Stimulated activated CD4-positive, alpha-beta T cell treated with anti-CD3 and anti-CD28 coated beads, Interleukin-2, amount 100 ng/mL, for 24 hours (primary cell): ENCODE measurements around the gene WHRN.

ENCODE experiments used
- DNase-seq, 2 donors: peaks; one replicate each; pipeline ENCODE4 v3.0.0-alpha.2; 2020

The WHRN gene

GRCh38 chr9:114414346-114414745 lies 90.9 kb downstream of the WHRN start:
- DNase-seq = no peak

DNA sequence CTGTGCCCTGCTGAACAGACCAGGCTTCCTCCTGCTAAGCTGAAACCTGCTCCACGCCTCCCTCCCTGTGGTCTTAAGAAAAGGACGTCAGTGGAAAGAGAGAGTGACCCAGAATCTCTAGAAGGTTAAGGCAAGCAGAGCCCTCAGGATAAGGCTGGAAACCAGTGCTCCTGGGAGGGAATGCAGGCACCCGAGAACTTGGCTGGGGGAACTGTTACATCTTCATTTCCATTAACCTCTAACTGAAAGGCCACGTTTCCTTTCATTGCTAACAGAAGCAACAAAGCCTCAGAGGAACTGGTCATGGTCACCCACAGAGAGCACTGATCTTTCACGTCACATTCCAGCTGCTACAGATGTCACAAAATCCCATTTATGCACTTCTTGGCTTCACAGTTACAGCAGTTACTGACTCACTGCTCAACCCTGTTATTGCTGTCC lies 91.4 kb downstream of the WHRN start:
- DNase-seq = no peak

DNA sequence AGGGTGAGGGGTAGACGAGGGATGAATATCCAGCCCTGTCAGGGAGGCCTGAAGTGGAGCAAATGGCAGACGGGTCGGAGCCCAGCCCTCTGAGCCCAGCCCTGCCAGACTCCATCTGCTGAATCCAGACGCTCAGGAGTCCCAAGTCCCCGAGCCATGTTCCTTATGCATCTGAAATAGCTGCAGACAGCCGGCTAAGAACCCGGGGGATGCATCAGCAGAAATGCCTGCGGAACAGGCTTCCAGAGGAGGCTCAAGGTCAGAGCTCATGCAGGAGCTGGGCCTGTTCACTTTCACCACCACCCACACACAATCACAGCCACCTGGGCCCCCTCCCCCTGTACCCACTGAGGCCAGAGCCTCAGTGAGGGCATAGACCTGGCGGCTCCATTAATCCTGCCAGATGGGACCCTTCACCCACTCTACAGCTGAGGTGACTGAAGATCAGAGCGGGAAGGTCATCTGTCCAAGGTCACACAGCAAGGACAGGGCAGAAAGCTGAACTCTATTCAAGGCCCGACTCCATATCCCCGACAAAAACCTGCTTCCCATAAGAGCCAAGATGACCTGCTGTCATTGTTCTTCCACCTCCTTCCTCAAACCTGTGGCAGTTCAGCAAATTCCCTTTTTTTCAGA lies 93.1 kb downstream of the WHRN start:
- DNase-seq = no peak

GRCh38 chr9:114411452-114411851 lies 93.8 kb downstream of the WHRN start:
- DNase-seq = no peak

DNA sequence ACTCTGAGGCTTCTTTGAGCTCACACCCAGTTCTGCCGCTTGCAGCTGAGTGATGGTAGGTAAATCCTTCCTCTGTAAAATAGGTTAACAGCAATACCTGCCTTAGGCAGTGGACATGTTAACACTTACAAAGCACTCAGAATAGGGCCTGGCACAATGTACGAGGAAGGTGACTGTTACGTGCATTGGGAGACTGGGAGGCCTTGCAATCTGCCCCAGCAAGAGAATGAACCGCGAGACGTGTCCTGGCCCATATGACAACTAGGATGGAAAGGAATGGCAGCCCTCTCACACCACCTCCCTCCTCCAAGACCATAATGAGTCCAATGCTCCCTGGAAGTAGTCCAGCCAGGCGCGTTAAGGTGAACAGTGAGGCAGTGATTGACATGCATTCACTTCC lies 94.4 kb downstream of the WHRN start:
- no peak for DNase-seq

- no peak for DNase-seq
Measured at GRCh38 chr9:114409842-114410241, 95.4 kb downstream of the WHRN start.

DNA sequence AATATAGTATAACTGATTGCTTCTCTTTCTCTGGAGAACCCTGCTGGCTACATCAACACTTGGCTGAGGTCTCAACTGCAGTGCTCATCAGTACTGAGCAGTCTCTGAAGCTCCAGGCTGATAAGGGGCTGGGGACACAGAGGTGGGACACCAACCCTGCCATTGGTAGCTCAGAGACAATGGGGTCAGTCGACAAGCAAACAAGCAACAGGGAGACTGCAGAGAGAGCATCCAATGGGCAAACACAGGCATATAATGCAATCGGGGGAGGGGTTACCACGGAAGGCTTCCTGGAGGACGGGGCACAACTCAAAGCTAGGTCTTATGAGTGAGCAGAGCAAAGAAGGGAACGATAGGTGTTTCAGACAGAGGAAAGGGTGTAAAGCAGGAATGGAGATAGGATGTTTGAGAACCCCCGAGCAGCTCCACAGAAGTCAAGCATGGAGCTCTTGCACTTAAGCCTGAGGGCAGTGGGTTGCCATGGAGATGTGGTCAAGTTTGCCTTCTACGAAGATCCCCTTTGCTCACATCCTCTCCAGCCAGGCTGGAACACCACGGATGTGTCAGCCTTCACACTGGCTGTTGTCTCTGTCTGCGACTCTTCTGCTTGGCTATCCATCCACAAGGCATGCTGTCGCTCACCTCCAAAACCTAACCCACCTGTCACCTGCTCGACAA lies 96.0 kb downstream of the WHRN start:
- no peak for DNase-seq

GRCh38 chr9:114408645-114409044 lies 96.6 kb downstream of the WHRN start:
- DNase-seq = no peak

DNA sequence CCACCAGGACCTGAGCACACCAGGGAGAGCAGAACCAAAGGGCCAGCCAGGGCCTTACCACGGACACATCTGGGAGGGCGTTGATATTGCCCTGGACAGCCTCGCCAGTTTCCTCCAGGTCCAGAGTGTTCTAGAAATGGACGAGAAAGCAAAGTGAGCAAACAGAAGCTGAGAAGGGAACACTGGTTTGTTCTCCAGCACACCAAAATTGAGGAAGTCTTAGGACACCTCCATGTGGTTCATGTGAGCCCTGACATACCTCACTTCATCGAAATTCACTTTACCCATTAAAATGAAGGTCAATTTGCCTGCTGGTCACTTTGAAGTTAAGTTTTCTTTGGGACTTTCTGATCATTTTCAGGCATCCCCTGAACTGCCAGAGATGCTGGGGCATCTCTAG lies 97.4 kb downstream of the WHRN start:
- DNase-seq = no peak

DNA sequence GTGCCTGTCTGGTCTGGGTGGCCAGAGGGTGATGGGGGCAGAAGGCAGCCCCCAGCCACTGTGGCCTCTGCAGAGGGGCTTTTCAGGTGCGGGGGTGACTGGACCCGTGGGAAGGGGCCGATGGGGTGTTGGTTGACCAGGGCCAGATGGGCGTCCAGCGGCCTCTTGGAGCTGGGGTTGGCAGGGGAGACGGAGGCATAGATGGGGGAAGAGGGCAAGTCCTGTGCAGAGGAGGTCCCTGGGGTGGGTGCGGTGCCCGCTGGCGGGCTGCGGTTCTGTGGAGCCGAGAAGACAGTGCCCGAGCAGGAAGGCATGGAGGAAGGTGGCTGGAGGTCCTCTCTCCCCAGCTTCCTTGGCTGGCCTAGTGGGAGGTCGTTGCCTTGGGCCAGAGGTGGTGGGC lies 98.8 kb downstream of the WHRN start:
- DNase-seq = no peak

GRCh38 chr9:114405294-114406034 lies 99.8 kb downstream of the WHRN start:
- DNase-seq = peak; percentile 77 to 81

GRCh38 chr9:114404531-114404930 lies 100.7 kb downstream of the WHRN start:
- DNase-seq = no peak

DNA sequence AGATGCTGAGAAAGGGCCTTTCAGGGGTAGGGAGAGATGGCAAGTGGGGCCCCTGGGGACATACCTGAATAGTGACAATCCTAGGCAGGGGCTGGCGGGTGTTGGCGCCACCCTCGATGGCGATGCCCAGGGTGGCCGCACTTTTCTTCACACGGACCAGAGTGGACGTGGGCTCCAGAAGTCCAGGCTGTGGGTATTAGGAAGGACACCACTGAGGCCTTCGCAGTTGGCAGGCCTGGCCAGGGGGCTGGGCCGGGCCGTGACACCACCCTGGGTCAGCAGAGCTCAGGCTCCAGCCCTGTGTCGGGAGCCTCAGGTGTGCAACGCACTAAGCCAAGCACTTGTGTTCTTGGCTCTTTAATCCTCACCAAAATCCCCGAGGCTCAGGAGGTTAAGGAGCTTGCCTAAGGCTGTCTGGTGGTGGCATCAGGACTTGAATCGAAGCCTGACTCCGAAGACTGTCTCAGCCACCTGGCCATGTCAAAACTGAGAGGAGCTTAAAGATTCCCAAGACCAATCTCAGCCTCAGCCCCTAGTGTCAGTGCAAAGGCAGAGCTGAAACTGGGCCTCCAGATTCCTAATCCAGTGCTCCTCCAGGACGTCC lies 102.0 kb downstream of the WHRN start:
- no peak for DNase-seq

DNA sequence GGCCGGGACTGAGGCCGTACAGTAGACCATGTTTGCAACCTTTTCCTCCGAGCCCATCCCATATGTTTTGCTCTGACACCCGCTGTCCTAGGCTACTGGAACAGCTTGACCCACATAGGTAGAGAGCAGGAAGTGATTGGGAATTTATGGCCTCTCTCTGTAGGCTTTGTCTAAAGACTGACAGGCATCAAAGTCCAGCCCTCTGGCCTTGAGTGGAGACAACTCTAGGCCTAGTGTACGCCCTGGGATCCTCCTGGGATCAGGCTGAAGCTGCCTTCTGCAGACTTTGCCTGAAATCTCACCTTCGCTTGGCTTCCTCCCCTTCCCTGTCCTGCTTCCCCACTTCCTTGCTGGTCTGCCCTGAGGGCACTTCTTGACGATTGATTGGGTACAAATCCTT lies 103.9 kb downstream of the WHRN start:
- no peak for DNase-seq

- DNase-seq = no peak
Measured at GRCh38 chr9:114400772-114401171, 104.5 kb downstream of the WHRN start.

DNA sequence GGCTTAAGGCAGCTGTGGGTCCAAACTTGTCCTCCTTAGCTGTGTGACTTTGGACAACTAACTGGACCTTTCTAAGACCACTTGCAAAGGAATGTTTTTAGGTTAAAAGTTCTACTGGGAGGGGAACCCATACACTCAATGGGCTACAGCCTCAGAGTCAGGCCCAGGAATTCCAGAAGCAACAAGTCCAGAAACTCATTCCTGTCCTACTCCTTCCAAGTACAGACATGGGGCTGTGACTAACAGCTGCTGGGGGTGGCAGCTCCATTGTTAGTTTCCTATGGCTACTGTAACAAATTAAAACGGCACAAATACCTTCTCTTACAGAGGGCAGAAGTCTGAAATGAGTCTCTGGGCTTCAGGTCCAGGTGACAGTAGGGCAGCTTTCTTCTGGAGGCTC lies 105.1 kb downstream of the WHRN start:
- DNase-seq = no peak

DNA sequence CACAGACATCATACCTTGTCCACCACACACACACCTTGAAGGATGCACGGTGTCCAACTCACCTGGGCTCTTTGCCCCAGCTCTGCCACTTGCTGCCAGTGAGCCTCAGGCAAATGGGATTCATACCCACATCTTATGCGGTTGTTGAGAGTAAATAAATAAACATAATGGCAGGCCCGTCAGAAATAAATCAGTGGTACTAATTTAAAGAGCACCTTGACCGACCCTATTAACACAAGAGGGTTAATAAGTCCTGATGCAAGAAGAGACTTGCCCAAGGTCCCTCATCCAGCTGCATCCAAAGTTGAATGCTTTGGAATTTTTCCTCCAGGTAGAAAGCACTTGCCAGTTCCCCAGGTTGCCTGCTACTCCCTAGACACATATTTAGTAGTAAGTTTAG lies 105.9 kb downstream of the WHRN start:
- no peak for DNase-seq

GRCh38 chr9:114397848-114398605 lies 107.2 kb downstream of the WHRN start:
- peak; percentile 97 to 98 for DNase-seq

DNA sequence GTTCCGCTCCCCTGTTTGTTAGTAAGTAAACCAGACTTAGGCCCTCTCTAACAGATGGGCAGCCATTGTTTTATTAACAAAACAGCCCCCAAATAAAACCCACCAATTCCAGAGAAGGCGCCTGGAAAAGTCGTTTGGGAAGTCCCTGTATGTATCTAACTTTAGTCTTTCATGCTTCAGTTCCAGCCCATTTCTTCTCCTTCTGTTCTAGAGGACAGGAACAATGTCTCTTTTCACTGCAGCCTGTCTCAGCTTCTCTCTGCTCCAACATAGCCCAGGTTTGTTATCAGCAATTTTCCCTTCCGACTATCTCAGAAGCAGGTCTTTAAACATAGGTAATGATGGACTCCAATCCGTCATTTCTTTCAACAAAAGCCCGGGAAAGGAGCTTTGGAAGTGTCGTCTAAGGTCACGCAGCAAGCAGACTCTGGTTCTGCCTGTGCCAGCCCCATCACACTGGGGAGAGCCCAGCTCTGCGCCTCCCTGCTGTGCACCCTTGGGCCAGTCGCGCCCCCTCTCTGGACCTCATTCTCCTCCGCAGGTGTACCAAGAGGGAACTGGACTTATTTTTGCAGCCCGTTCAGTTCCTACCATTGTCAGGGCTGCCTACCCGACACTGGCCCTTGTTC lies 107.9 kb downstream of the WHRN start:
- no peak for DNase-seq

DNA sequence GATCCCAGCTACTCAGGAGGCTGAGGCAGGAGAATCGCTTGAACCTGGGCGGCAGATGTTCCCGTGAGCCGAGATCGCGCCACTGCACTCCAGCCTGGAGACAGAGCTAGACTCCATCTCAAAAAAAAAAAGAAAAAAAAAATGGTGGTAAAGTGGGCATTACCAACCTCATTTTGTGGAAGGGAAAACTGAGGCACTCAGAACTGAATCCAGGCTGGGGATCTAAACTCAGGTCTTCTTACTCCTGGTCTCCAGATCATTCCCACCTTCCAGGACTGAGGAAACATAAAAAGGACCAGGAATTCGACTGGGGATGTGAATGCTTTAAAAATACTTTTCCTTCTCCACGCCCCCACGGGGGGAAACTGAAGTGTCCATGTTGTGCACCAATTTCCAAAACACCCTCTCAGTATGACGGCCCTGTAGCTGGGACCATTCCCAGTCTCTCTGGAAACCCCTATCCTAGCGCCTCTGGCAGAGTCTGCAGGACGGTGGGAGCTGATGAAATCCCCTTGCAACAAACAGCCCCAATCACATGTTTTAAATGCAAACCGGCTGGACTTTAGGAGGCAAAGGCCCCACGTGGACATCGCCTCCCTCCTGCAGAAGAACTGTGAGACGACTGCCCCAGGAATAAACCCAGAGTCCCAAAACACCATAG lies 108.6 kb downstream of the WHRN start:
- no peak for DNase-seq

DNA sequence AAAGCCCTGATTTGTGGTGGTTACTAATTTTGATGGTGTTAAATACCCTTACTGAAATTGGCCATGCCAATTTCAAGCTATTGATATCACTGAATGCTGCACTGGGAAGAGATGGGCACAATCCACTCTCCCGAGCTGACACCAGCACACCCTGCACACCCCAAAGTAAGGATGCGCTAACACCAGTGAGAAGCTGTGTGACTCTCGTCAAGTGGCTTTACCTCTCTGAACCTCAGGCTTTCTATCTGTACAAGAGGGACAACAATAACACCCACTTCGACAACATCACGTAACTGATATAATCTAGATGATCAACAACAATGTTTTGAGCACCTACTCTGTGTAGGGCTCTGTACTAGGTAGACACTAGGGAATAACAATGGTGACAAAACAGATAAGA lies 109.5 kb downstream of the WHRN start:
- no peak for DNase-seq

- no peak for DNase-seq
Measured at GRCh38 chr9:114395334-114395617, 110.0 kb downstream of the WHRN start.
